ENCODE results near the gene GPR78. TPM values are rescaled to one million over a fixed set of nuclear protein-coding genes. Genes with fewer than 3 reads are reported as not detected.

GPR78 gene
- total RNA-seq, 1 experiment from 2014 or later, result not detected

DNA sequence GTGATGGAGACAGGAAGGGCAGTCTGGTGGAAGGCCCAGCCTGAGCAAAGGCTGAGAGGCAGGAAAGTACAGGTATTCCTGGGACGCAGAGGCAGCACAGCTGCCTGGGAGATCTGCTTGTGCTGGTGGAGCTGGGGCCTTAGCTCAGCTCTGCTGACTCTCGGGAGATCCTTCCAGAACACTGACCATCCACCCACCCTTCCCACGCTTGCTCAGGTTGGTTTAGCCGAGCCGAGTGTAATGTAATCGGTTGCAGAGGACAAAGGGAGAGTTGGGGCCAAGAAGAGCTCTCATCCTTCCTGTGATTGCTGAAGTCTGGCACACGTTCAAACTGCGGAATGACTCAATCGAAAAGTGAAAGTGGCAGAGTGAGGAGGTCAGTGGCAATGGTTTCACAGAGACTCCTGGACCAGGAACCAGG is 43.1 kb upstream of the GPR78 start:
- in situ Hi-C loops (cut with HindIII; ENCODE audit: low pct_unique_long_range_greater_than_20kb, low sequenced_read_pairs), result no loop called here
- BruUV-seq (replicated peaks), result no TSS peak
- ATAC-seq, result peak; percentile 72
- Histone ChIP-seq H3K9me3 (ENCODE audit: control insufficient read depth, insufficient read depth, low read depth, low read length) (no peaks in the 10 kb centered on the region), H3K36me3 (ENCODE audit: control insufficient read depth, insufficient read depth, low read length) (no peaks in the 10 kb centered on the region), H3K4me3 (ENCODE audit: low read depth in 2 of 2, low read length in 2 of 2) (peak overlapping the region in 1 of 2 experiments; percentile 20; a peak in 1 of 4 replicates), H3K27ac (ENCODE audit: low read length) (no peak overlapping the region), H3K4me1 (ENCODE audit: control insufficient read depth, insufficient read depth, low read length) (no peaks in the 10 kb centered on the region; the same call in 1 of the 2 replicates), H3K27me3 (ENCODE audit: control insufficient read depth, insufficient read depth, low read length) (no peaks in the 10 kb centered on the region)
- CTCF ChIA-PET, result no interaction called here
- no peak for TF ChIP-seq TCF7L2 (IDR thresholded peaks at IDR 0.05; ENCODE audit: low read depth, low read length)
- TF ChIP-seq, protein P1, sequence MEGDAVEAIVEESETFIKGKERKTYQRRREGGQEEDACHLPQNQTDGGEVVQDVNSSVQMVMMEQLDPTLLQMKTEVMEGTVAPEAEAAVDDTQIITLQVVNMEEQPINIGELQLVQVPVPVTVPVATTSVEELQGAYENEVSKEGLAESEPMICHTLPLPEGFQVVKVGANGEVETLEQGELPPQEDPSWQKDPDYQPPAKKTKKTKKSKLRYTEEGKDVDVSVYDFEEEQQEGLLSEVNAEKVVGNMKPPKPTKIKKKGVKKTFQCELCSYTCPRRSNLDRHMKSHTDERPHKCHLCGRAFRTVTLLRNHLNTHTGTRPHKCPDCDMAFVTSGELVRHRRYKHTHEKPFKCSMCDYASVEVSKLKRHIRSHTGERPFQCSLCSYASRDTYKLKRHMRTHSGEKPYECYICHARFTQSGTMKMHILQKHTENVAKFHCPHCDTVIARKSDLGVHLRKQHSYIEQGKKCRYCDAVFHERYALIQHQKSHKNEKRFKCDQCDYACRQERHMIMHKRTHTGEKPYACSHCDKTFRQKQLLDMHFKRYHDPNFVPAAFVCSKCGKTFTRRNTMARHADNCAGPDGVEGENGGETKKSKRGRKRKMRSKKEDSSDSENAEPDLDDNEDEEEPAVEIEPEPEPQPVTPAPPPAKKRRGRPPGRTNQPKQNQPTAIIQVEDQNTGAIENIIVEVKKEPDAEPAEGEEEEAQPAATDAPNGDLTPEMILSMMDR (IDR thresholded peaks at IDR 0.05), result no peak
- TF ChIP-seq POLR2AphosphoS5 (IDR thresholded peaks at IDR 0.05; ENCODE audit: low read depth, low read length), result no peak
- TF ChIP-seq SIN3A (IDR thresholded peaks at IDR 0.05; ENCODE audit: borderline replicate concordance, insufficient read depth, low read depth, low read length), result no peak
- TF ChIP-seq, protein P2, sequence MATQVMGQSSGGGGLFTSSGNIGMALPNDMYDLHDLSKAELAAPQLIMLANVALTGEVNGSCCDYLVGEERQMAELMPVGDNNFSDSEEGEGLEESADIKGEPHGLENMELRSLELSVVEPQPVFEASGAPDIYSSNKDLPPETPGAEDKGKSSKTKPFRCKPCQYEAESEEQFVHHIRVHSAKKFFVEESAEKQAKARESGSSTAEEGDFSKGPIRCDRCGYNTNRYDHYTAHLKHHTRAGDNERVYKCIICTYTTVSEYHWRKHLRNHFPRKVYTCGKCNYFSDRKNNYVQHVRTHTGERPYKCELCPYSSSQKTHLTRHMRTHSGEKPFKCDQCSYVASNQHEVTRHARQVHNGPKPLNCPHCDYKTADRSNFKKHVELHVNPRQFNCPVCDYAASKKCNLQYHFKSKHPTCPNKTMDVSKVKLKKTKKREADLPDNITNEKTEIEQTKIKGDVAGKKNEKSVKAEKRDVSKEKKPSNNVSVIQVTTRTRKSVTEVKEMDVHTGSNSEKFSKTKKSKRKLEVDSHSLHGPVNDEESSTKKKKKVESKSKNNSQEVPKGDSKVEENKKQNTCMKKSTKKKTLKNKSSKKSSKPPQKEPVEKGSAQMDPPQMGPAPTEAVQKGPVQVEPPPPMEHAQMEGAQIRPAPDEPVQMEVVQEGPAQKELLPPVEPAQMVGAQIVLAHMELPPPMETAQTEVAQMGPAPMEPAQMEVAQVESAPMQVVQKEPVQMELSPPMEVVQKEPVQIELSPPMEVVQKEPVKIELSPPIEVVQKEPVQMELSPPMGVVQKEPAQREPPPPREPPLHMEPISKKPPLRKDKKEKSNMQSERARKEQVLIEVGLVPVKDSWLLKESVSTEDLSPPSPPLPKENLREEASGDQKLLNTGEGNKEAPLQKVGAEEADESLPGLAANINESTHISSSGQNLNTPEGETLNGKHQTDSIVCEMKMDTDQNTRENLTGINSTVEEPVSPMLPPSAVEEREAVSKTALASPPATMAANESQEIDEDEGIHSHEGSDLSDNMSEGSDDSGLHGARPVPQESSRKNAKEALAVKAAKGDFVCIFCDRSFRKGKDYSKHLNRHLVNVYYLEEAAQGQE (IDR thresholded peaks at IDR 0.05; ENCODE audit: insufficient read depth in 1 of 2, low read depth in 2 of 2, low read length in 1 of 2), result no peak
- intact Hi-C loops (cut with micrococcal nuclease; ENCODE audit: unreplicated experiment), result no loop called here
- peak; percentile 64 for DNase-seq (ENCODE audit: low read depth, low spot score)
- POLR2A ChIA-PET, result no interaction called here

DNA sequence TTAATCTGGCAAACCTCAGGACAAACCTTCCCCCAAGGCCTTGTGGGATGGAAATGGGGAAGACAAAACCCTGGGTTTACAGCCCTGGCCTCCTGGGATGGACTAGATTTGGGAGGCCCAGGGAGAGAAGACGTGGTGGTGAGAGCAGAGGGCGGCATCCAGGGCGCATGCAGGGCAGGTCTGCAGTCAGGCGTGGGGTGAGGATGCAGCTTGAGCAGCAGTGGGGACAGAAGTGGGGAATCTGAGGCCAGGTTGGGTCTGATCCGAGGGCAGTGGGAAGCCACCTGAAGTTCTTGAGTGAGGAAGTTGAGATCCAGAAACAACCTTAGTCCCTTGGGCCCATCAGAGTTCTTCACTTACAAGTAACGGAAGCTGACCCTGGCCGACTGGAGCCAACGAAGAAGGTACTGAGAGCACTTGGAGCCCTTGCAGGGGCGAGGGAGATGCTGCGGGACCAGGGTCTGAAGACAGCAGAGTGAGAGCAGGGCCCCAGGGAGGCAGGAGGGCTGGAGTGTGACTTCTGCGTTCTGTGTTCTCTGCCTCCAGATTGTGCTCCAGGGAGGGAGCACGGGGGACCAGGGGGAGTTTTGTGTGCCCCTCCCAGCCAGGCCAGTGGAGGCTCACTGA is 42.0 kb upstream of the GPR78 start:
- POLR2A ChIA-PET, result no interaction called here
- in situ Hi-C loops (cut with HindIII; ENCODE audit: low pct_unique_long_range_greater_than_20kb, low sequenced_read_pairs), result no loop called here
- TF ChIP-seq, protein P2 (IDR thresholded peaks at IDR 0.05; ENCODE audit: insufficient read depth in 1 of 2, low read depth in 2 of 2, low read length in 1 of 2), result no peak
- TF ChIP-seq, protein P1 (IDR thresholded peaks at IDR 0.05), result no peak
- TF ChIP-seq POLR2AphosphoS5 (IDR thresholded peaks at IDR 0.05; ENCODE audit: low read depth, low read length) (no peak), SIN3A (IDR thresholded peaks at IDR 0.05; ENCODE audit: borderline replicate concordance, insufficient read depth, low read depth, low read length) (no peak), TCF7L2 (IDR thresholded peaks at IDR 0.05; ENCODE audit: low read depth, low read length) (no peak)
- Histone ChIP-seq H3K4me1 (ENCODE audit: control insufficient read depth, insufficient read depth, low read length) (no peaks in the 10 kb centered on the region; the same call in 1 of the 2 replicates), H3K36me3 (ENCODE audit: control insufficient read depth, insufficient read depth, low read length) (no peaks in the 10 kb centered on the region), H3K4me3 (ENCODE audit: low read depth in 2 of 2, low read length in 2 of 2) (no peak overlapping the region), H3K27me3 (ENCODE audit: control insufficient read depth, insufficient read depth, low read length) (no peaks in the 10 kb centered on the region), H3K9me3 (ENCODE audit: control insufficient read depth, insufficient read depth, low read depth, low read length) (no peaks in the 10 kb centered on the region), H3K27ac (ENCODE audit: low read length) (no peak overlapping the region)
- no peak for ATAC-seq
- intact Hi-C loops (cut with micrococcal nuclease; ENCODE audit: unreplicated experiment), result no loop called here
- DNase-seq (ENCODE audit: low read depth, low spot score), result no peak
- no TSS peak for BruUV-seq (replicated peaks)
- CTCF ChIA-PET, result no interaction called here
